T-helper 2 cell treated with Interferon-gamma antibody and Interleukin-4, amounts not matched to agents 100 ng/mL and 5 ng/mL, for 36 hours (primary cell): ENCODE data around the gene TESK1. TPM values are rescaled to one million over a fixed set of nuclear protein-coding genes. Genes with fewer than 3 reads are reported as not detected.
"Not testable (repeated sequence)": the region's sequence is repeated elsewhere in the genome, so short reads cannot be mapped to it uniquely, and the experiment has no call there.

Experiments
- intact Hi-C: fragments of 100-400 bp; cut with micrococcal nuclease; formaldehyde crosslinking; loops from one replicate; pipeline ENCODE4 v1.15.1; 2023
- total RNA-seq: library from RNA; stranded (reverse); gene quantifications from 2 replicates; pipeline ENCODE4 v1.2.3, GENCODE V29; 2022

The TESK1 gene
- total RNA-seq, 1 donor from 2014 or later: 33.1 TPM

DNA sequence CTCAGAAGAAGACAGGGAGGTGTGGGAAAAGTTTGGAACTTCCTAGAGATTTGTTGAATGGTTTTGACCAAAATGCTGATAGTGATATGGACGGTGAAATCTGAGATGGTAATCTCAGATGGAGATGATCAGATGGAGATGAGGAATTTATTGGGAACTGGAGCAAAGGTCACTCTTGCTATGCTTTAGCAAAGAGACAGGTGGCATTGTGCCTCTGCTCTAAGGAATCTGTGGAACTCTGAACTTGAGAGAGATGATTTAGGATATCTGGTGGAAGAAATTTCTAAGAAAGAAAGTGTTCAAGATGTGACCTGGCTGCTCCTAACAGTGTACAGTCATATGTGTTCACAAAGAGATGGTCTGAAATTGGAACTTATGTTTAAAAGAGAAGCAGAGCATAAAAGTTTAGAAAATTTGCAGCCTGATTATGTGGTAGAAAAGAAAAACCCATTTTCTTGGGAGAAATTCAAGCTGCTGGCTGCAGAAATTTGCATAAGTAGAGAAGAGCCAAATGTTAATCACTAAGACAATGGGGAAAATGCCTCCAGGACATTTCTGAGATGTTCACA is 25.3 kb upstream of the TESK1 start:
- intact Hi-C loops: not testable (repeated sequence)

GRCh38 chr9:35583521-35583920 is 21.5 kb upstream of the TESK1 start:
- intact Hi-C loops: not testable (repeated sequence)

- intact Hi-C loops: not testable (repeated sequence)
Observed at GRCh38 chr9:35584681-35585080, 20.4 kb upstream of the TESK1 start.

GRCh38 chr9:35588506-35588905 is 16.6 kb upstream of the TESK1 start:
- intact Hi-C loops: not testable (repeated sequence)

DNA sequence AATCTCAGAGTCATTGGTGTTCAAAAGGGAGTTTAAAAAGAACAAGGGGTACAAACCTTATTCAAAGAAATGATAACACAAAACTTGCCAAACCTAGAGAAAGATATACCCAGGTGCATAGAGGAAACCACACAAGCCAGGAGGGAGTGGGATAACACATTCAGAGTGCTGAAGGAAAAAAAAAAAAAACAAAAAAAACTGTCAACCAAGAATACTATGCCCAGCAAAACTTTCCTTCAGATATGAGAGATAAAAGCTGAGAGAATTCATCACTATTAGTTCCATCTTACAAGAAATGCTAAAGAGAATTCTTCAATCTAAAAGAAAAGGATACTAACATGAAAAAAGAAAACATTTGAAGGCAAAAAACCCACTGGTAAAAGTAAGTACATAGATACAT is 11.5 kb upstream of the TESK1 start:
- intact Hi-C loops: no loop called here

DNA sequence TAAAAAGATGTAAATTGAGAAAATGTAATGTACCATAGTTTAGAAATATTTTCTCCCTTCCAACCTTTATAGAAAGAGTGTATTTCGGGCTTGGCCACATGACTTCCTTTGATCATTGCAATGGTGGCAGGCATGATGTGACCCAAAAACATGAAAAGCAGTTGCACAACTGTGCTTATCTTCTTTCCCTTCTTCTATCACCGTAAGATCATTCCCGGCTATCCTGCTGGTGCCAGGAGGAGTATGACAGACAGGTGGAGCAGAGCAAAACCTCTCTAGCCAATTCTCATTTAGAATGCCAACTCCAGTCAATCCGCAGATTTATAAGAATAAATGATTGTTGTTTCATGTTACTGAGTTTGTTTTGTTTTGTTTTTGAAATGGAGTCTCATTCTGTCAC is 10.6 kb upstream of the TESK1 start:
- intact Hi-C loops: no loop called here

GRCh38 chr9:35596907-35597306 is 8.2 kb upstream of the TESK1 start:
- intact Hi-C loops: not testable (repeated sequence)

DNA sequence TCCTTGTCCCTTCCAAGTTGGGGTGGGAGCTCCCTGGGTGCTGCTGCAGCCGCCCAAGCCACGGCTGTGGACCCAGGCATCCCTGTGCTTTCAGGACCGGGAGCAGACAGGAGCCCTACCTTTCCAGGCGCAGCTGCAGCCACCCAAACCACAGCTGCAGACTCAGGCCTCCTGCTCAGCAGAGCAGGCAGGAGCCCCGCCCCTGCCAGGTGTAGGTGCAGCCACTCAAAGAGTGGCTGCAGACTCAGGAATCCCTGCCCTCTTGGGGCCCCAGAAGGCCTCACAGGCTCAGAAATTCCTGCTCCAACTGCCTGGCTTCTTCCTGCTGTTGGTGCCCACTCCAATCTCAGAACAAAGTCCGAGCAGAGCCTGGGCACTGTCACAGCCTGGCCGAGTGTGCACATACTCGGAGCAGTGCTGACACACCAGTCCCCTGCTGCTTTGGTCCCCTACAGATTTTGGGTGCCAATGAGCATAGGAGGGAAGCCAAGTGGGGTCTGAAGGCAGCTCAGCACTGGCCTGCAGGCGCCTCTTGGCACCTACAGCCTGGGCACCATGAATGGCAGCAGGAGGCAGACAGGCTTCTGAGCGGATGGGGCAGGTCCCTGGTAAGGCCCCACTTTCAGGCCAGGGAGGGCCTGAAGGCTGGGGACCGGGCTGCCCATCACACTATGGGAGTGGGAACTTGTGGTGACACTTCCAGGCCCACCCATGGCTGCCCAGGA is 6.0 kb upstream of the TESK1 start:
- intact Hi-C loops: no loop called here

DNA sequence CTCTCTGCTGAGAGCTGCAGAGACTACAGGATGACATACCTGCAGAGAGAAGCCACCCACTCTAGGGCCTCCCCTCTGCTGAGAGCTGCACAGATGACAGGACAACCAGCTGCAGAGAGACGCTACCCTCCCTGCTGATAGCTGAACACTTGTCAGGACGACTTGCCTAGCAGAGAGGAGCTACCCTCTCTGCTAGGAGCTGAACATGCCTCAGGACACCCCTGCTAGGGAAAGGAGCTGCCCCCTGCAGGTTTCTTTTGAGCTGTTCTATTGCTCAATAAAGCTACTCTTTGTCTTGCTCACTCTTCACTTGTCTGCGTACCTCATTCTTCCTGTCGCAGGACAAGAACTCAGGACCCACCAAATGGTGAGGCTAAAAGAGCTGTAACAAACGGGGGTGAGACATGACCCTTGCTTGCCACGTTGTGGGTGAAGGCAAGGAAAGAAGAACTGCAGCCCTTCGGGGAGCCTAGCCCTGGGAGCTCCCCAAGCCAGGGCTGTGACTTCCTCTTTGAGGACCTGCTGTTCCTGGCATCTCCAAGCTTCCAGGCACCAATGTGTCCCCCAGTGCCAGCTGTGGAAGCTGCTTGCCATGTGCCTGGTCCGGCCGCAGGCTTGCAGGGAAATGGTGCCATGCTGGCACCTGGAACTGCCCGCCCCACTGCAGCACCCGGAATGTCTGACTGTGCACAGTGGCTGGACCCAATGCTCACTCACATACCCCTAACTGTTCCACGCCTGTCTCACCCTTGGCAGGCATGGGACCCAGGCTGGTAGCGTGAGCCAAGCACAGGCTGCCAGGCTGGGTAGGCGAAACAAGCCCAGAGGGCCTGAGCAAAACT is 5.1 kb upstream of the TESK1 start:
- intact Hi-C loops: loop anchor here (5.0 to 10.0 kb wide), 4 partner anchors 503 to 1475 kb away; partner anchors contain the start of genes CCL27, DCAF12, FANCG and PIGO

GRCh38 chr9:35603506-35603985 is 1.5 kb upstream of the TESK1 start:
- intact Hi-C loops: loop anchor here (5.0 to 10.0 kb wide), 4 partner anchors 506 to 1479 kb away; partner anchors contain the start of genes CCL27, DCAF12, FANCG and PIGO

DNA sequence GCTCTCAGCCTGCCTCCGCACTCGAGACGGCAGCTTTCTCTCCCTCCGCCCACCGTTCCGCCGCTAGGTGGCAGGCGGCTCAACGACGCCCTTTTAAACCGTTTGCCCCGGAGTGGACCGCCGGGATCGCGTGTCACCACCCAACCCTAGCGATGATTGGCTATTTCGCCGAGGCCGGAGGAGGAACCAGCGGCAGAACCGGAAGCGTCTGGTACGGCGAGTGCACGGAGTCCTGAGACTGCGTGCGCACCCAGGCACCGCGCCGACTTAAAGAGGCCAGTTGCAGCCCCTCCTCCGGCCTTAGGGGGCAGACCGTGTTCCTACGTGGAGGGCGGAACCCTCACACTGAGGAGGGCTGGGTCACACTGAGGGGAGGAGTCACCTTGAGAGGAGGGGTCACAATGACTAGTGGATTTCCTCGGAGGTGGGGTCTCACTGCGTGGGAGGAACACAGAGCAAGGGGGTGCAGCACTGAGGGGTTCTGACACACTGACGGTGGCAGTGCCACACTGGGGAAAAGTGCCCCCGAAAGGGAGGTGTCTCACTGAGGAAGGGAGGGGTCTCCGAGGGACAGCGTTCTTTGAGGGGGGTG is 980 bp upstream of the TESK1 start:
- intact Hi-C loops: loop anchor here (1.0 to 10.0 kb wide), 13 partner anchors 42 to 1479 kb away; partner anchors contain the start of genes CCDC107, CCL27, CREB3 and DCAF12

DNA sequence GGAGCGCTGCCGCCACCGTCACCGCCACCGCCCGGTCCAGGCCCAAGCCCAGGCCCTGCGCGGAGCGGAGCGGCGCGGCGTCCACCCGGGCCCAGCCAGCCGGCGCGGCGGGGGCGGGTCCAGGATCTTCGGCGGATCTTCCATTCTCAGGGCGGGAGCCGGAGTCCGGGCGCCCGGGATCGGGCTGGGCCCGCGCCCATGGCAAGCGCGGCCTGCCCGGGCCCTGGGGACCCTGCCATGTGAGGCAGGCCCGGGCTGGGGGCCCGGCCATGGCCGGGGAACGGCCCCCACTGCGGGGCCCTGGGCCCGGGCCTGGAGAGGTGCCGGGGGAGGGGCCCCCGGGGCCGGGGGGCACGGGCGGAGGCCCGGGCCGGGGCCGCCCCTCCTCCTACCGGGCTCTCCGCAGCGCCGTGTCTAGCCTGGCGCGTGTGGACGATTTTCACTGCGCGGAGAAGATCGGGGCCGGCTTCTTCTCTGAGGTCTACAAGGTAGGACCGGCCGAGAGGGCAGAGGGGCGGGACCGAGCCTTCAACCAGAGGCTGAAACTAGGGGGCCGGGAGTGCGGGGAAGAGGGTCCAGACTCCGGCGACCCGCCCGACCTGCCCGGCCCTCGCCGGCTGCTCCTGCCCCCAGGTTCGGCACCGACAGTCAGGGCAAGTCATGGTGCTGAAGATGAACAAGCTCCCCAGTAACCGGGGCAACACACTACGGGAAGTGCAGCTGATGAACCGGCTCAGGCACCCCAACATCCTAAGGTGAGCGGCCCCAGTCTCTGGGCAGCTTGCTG is 482 bp downstream of the TESK1 start:
- intact Hi-C loops: loop anchor here (2.0 to 10.0 kb wide), 4 partner anchors 495 to 1481 kb away; partner anchors contain the start of genes CCL27, DCAF12, FANCG and VCP

- intact Hi-C loops: loop anchor here (10.0 kb wide), 3 partner anchors 531 to 1481 kb away; partner anchors contain the start of genes CCL27, DCAF12, FANCG and VCP
Observed at GRCh38 chr9:35606138-35606504, 1.1 kb downstream of the TESK1 start.

DNA sequence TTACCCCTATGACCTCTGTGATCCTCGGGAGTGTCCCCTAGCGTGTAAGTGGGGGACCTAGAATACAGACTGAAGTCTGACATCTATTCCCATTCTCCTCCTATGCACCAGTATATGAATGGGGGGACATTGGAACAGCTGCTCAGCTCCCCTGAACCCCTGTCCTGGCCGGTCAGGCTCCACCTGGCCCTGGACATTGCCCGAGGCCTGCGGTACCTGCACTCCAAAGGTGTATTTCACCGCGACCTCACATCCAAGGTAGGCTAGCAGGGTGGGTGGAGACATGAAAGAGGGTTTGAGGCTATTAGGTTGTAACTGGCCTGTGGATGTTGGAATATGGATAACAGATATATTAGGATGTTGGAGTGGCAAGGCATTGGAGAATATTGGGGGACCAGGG is 1.7 kb downstream of the TESK1 start:
- intact Hi-C loops: loop anchor here (10.0 kb wide), 3 partner anchors 532 to 1482 kb away; partner anchors contain the start of genes CCL27, DCAF12, FANCG and VCP

GRCh38 chr9:35608221-35608620 is 3.2 kb downstream of the TESK1 start:
- intact Hi-C loops: loop anchor here (10.0 kb wide), 3 partner anchors 533 to 1483 kb away; partner anchors contain the start of genes CCL27, DCAF12, FANCG and VCP

- intact Hi-C loops: loop anchor here (10.0 kb wide), 3 partner anchors 534 to 1484 kb away; partner anchors contain the start of genes CCL27, DCAF12, FANCG and VCP
Observed at GRCh38 chr9:35609001-35609819, 4.1 kb downstream of the TESK1 start.

GRCh38 chr9:35609820-35610163 is 4.7 kb downstream of the TESK1 start:
- intact Hi-C loops: loop anchor here (10.0 kb wide), 3 partner anchors 535 to 1485 kb away; partner anchors contain the start of genes CCL27, DCAF12, FANCG and VCP

DNA sequence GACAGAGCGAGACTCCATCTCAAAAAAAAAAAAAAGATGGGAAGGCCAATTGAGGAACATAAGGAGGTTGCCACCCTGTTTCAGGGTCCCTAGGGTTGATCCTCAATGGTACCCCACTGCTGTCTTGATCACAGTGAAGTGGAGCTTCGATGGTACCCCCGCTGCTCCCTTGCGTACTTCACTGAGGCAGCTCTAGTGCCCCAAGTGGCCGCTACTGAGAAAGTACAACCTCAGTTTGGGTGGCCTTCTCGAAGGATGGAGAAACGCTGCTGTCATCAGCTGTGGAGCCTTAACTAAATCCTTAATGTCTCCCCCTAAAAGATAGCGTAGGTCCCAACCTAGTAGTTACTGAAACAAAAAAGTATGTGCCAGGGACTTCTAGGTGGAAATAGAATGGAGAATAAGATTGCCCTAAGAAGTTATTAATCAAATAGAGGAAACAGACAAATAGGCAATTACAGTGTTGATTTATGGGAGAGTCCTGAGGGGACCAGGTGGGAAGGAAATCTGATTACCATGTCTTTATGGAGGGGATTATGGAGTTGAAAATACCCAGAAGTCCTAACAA is 6.3 kb downstream of the TESK1 start:
- intact Hi-C loops: no loop called here

GRCh38 chr9:35612066-35612465 is 7.0 kb downstream of the TESK1 start:
- intact Hi-C loops: not testable (repeated sequence)
